ENCODE data around the gene ZP4. TPM values are rescaled to one million over a fixed set of nuclear protein-coding genes. Genes with fewer than 3 reads are reported as not detected.

The ZP4 gene
- total RNA-seq, 3 donors from 2014 or later (not counting 1 experiment from before 2014, with no cell fraction given): not detected

GRCh38 chr1:237884237-237884636 is 6.5 kb downstream of the ZP4 start:
- Histone ChIP-seq H3K9me3 (ENCODE audit: control insufficient read depth, insufficient read depth, low read length) (no peaks in the 10 kb centered on the region), H3K36me3 (ENCODE audit: control insufficient read depth, insufficient read depth, low read length) (no peaks in the 10 kb centered on the region), H3K27me3 (ENCODE audit: control insufficient read depth, insufficient read depth, low read length) (no peaks in the 10 kb centered on the region), H3K27ac (ENCODE audit: low read length) (no peak overlapping the region), H3K4me1 (ENCODE audit: control insufficient read depth, insufficient read depth, low read length) (no peaks in the 10 kb centered on the region), H3K4me3 (ENCODE audit: low read length) (no peak overlapping the region)
- Mint-ChIP-seq H3K4me1 (no peaks in the 10 kb centered on the region), H3K9me3 (peaks cover 4 to 5% of the 10 kb centered on the region in 2 donors), H3K27ac (no peak overlapping the region), H3K27me3 (ENCODE audit: low read depth in 2 of 2) (no peaks in the 10 kb centered on the region), H3K36me3 (no peaks in the 10 kb centered on the region), H3K4me3 (no peak overlapping the region)
- no peak for DNase-seq
- ATAC-seq: no peak
- intact Hi-C loops (cut with micrococcal nuclease): no loop called here
- WGBS (ENCODE audit: insufficient coverage): 71% methylated on average over 1 of the region's 2 CpGs
- TF ChIP-seq CTCF (IDR thresholded peaks at IDR 0.05): no peak

- no peak overlapping the region for H3K27ac Mint-ChIP-seq
- H3K4me1 Mint-ChIP-seq: no peaks in the 10 kb centered on the region
- Histone ChIP-seq H3K9me3 (ENCODE audit: control insufficient read depth, insufficient read depth, low read length) (no peaks in the 10 kb centered on the region), H3K4me1 (ENCODE audit: control insufficient read depth, insufficient read depth, low read length) (no peaks in the 10 kb centered on the region), H3K4me3 (ENCODE audit: low read length) (no peak overlapping the region), H3K27ac (ENCODE audit: low read length) (no peak overlapping the region), H3K36me3 (ENCODE audit: control insufficient read depth, insufficient read depth, low read length) (no peaks in the 10 kb centered on the region), H3K27me3 (ENCODE audit: control insufficient read depth, insufficient read depth, low read length) (no peaks in the 10 kb centered on the region)
- ATAC-seq: no peak
- H3K27me3 Mint-ChIP-seq (ENCODE audit: low read depth in 2 of 2): no peaks in the 10 kb centered on the region
- peaks cover 4 to 5% of the 10 kb centered on the region in 2 donors for H3K9me3 Mint-ChIP-seq
- DNase-seq: no peak
- intact Hi-C loops (cut with micrococcal nuclease): no loop called here
- no peak for TF ChIP-seq CTCF (IDR thresholded peaks at IDR 0.05)
- H3K4me3 Mint-ChIP-seq: no peak overlapping the region
- no peaks in the 10 kb centered on the region for H3K36me3 Mint-ChIP-seq
These were observed 11.5 kb downstream of the ZP4 start for GRCh38 chr1:237879195-237879594.

- no peaks in the 10 kb centered on the region for H3K4me1 Mint-ChIP-seq
- Histone ChIP-seq H3K4me3 (ENCODE audit: low read length) (no peak overlapping the region), H3K36me3 (ENCODE audit: control insufficient read depth, insufficient read depth, low read length) (no peaks in the 10 kb centered on the region), H3K4me1 (ENCODE audit: control insufficient read depth, insufficient read depth, low read length) (no peaks in the 10 kb centered on the region), H3K9me3 (ENCODE audit: control insufficient read depth, insufficient read depth, low read length) (no peaks in the 10 kb centered on the region), H3K27ac (ENCODE audit: low read length) (no peak overlapping the region), H3K27me3 (ENCODE audit: control insufficient read depth, insufficient read depth, low read length) (no peaks in the 10 kb centered on the region)
- H3K27me3 Mint-ChIP-seq (ENCODE audit: low read depth in 2 of 2): no peaks in the 10 kb centered on the region
- no peak for TF ChIP-seq CTCF (IDR thresholded peaks at IDR 0.05)
- H3K36me3 Mint-ChIP-seq: no peaks in the 10 kb centered on the region
- H3K4me3 Mint-ChIP-seq: no peak overlapping the region
- DNase-seq: no peak
- intact Hi-C loops (cut with micrococcal nuclease): no loop called here
- no peak for ATAC-seq
- no CpG with 5 or more reads among the region's 1 CpG for WGBS (ENCODE audit: insufficient coverage)
- H3K9me3 Mint-ChIP-seq: peaks cover 3 to 4% of the 10 kb centered on the region in 2 donors
- H3K27ac Mint-ChIP-seq: no peak overlapping the region
These were observed 12.3 kb downstream of the ZP4 start for GRCh38 chr1:237878406-237878805.

GRCh38 chr1:237877631-237878030 is 13.1 kb downstream of the ZP4 start:
- H3K9me3 Mint-ChIP-seq: no peaks in the 10 kb centered on the region
- Histone ChIP-seq H3K36me3 (ENCODE audit: control insufficient read depth, insufficient read depth, low read length) (no peaks in the 10 kb centered on the region), H3K4me1 (ENCODE audit: control insufficient read depth, insufficient read depth, low read length) (no peaks in the 10 kb centered on the region), H3K27me3 (ENCODE audit: control insufficient read depth, insufficient read depth, low read length) (no peaks in the 10 kb centered on the region), H3K27ac (ENCODE audit: low read length) (no peak overlapping the region), H3K9me3 (ENCODE audit: control insufficient read depth, insufficient read depth, low read length) (no peaks in the 10 kb centered on the region), H3K4me3 (ENCODE audit: low read length) (no peak overlapping the region)
- no peaks in the 10 kb centered on the region for H3K36me3 Mint-ChIP-seq
- H3K4me3 Mint-ChIP-seq: no peak overlapping the region
- no peaks in the 10 kb centered on the region for H3K4me1 Mint-ChIP-seq
- no peak for TF ChIP-seq CTCF (IDR thresholded peaks at IDR 0.05)
- DNase-seq (no peak), ATAC-seq (no peak)
- intact Hi-C loops (cut with micrococcal nuclease): no loop called here
- 71% methylated on average over 4 of the region's 4 CpGs for WGBS (ENCODE audit: insufficient coverage)
- no peaks in the 10 kb centered on the region for H3K27me3 Mint-ChIP-seq (ENCODE audit: low read depth in 2 of 2)
- no peak overlapping the region for H3K27ac Mint-ChIP-seq

All from natural killer cell (primary cell).